SK-N-SH treated with all-trans-retinoic acid at 6 μM for 48 hours (cell line): Measurements from ENCODE around the gene ADCK1.

Experiments
- ARNTL ChIP-seq: fragments of 450-650 bp; formaldehyde crosslinking; IDR thresholded peaks from 2 replicates; pipeline ENCODE4 v1.5.0; 2020; ENCODE audit warnings: low read depth, mild to moderate bottlenecking, moderate library complexity, borderline replicate concordance
- CSDC2 ChIP-seq: fragments of 250-450 bp; sonication (Bioruptor Pico); IDR thresholded peaks from 2 replicates; pipeline ENCODE4 v1.5.0; 2020; ENCODE audit warnings: mild to moderate bottlenecking, moderate library complexity
- ESRRG ChIP-seq: fragments of 250-450 bp; sonication (Bioruptor Pico); IDR thresholded peaks from 2 replicates; pipeline ENCODE4 v1.6.1; 2021; ENCODE audit warnings: mild to moderate bottlenecking
- GLIS3 ChIP-seq: fragments of 250-450 bp; sonication (Bioruptor Pico); IDR thresholded peaks from 2 replicates; pipeline ENCODE4 v1.5.0; 2020; ENCODE audit warnings: mild to moderate bottlenecking, moderate library complexity
- ISL1 ChIP-seq: fragments of 250-450 bp; sonication (Bioruptor Pico); IDR thresholded peaks from 2 replicates; pipeline ENCODE4 v2.1.2; 2022; ENCODE audit warnings: mild to moderate bottlenecking, moderate library complexity
- PATZ1 ChIP-seq: fragments of 250-450 bp; sonication (Bioruptor Pico); IDR thresholded peaks from 2 replicates; pipeline ENCODE4 v1.8.0; 2020; ENCODE audit warnings: mild to moderate bottlenecking, moderate library complexity, borderline replicate concordance
- RARB ChIP-seq: fragments of 250-450 bp; sonication (Bioruptor Pico); IDR thresholded peaks from 2 replicates; pipeline ENCODE4 v1.8.0; 2021; ENCODE audit warnings: mild to moderate bottlenecking, moderate library complexity
- SNAI2 ChIP-seq: fragments of 250-450 bp; sonication (Bioruptor Pico); IDR thresholded peaks from 2 replicates; pipeline ENCODE4 v1.5.0; 2020; ENCODE audit warnings: mild to moderate bottlenecking, moderate library complexity
- ZFP3 ChIP-seq: fragments of 250-450 bp; sonication (Bioruptor Pico); IDR thresholded peaks from 2 replicates; pipeline ENCODE4 v1.5.0; 2020; ENCODE audit warnings: mild to moderate bottlenecking, moderate library complexity
- ZNF8 ChIP-seq: fragments of 450-650 bp; formaldehyde crosslinking; IDR thresholded peaks from 2 replicates; pipeline ENCODE4 v1.5.0; 2020; ENCODE audit warnings: mild to moderate bottlenecking, moderate library complexity

GRCh38 chr14:77752266-77752665 lies 47.6 kb upstream of the ADCK1 start:
- TF ChIP-seq ZFP3 (CRISPR knock-in tag) = no peak
- no peak for TF ChIP-seq ESRRG (CRISPR knock-in tag)
- no peak for TF ChIP-seq RARB (CRISPR knock-in tag)
- TF ChIP-seq SNAI2 = no peak
- TF ChIP-seq PATZ1 (CRISPR knock-in tag) = no peak
- TF ChIP-seq CSDC2 (CRISPR knock-in tag) = no peak
- TF ChIP-seq GLIS3 (CRISPR knock-in tag) = no peak
- no peak for TF ChIP-seq ISL1 (CRISPR knock-in tag)
- no peak for TF ChIP-seq ARNTL (CRISPR knock-in tag)
- TF ChIP-seq ZNF8 (CRISPR knock-in tag) = no peak
